Skin of body (tissue), 2 donors: Measurements from ENCODE around the gene TGFBR2. TPM values are rescaled to one million over a fixed set of nuclear protein-coding genes. Genes with fewer than 3 reads are reported as not detected.

Experiments
- DNase-seq: peaks from one replicate; lab custom pipeline; 2025; lab: John Stamatoyannopoulos, UW
- total RNA-seq: library from RNA; depleted of rRNA; stranded (reverse); fragments of >200 nt; gene quantifications from one replicate; pipeline ENCODE4 v1.2.3, GENCODE V29; 2014

The TGFBR2 gene
- total RNA-seq, 1 donor from 2014 or later: 71.5 TPM

DNA sequence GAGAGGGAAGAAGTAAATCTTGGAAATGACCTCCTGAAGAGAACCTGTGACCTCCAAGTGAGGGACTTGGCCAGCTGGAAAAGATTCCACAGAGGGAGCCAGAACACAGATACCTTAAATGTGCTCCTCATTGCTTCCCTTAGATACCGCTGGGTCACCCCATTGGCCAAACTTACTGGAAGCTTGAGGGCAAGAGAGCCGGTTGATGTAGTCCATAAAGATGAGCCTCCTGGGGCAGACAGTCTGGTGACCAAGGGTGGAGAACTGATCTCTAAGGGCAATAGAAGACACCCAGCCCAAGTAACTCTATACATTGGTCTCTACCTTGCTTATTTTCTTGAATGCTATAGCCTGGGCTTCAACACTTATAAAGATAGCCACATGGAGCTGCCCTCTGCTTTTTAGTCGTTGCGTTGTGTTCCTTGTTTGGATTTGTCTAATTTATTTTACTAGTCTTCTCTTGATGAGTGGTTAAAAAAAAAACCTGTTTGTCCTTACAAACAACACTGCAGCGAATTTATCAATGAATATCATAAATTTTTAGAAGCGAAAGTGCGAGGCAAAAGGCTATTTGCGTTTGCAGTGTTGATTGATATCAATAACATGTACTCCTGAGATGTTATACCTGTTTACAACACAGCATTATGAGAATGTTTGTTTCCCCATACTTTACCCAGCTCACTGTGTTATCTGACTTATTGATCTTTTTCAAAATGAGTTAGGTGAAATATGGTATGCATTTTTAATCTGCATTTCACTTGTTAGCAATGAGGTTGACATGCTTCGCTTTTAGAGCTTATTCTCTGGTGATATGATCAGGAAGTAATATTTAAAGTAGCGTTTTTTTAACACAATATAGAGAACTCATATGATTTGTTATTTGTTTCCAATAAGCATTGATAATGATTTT, 31.2 kb downstream of the TGFBR2 start:
- DNase-seq: no peak

DNA sequence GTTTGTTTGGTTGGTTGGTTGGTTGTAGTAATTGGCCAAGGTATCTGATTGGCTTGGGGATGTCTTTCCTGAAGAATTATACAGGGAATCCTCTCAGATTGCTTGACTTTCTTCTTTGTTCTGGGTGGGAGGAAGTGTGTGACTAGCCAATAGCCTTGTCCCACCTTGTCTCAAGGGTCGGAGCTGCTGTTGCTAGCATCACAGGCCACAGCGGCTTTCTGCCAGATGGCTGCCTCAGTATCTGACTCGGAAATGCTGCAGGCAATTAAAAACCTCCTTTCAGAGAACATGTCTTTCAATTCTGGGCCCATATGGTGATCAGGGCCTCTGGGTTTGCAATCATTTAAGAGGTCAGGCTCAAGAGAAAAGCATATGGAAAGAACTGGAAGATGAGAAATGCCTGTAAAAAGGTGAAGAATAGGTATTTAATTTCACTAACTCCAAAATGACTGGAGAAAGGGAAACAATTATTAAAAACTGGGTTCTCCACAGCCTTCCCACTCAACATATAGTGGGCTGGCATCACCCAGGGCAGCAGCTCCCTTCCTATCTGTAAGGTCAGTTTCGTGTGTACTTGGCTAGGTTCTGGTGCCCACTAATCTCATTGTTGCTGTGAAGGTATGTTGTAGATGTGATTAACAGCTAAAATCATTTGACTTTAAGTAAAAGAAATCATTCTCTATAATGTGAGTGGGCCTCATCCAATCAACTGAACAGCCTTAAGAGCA, 32.4 kb downstream of the TGFBR2 start:
- no peak for DNase-seq

DNA sequence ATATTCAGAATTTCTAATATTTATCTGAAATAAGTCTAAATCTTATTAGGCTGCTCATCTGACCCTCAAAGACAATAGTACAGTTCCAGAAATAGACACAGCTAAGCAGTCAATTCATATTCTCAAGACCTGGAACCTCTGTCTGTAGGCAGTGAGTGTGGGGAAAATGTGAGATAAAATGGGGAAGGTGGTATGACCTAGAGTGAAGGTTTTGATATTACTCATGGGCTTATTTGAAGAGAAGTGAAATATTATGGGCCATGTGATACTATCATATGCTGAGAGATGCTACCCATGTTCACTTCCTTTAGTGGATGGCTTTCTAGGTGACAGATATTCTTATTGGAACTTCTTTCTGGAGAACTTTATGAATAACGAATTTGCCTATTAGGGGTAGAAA, 33.5 kb downstream of the TGFBR2 start:
- DNase-seq: no peak

DNA sequence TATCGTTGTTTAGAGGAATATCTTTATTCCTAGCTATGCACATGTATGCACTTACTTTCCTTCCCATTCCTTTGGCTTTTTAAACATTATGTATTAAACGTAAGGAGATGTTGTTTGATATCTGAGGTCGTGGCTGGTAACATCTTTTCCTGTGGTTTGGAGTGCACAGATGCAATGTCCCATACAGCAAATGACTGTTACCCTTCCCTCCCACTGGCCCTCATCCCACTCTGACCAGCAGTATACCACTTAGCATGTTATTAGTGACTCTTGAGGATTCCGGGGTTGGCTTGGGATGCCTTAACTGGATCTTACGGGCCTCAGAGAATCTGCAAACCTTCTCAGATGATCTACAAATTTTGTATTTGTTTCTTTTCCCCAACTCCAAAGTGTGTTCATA, 34.5 kb downstream of the TGFBR2 start:
- DNase-seq: no peak

DNA sequence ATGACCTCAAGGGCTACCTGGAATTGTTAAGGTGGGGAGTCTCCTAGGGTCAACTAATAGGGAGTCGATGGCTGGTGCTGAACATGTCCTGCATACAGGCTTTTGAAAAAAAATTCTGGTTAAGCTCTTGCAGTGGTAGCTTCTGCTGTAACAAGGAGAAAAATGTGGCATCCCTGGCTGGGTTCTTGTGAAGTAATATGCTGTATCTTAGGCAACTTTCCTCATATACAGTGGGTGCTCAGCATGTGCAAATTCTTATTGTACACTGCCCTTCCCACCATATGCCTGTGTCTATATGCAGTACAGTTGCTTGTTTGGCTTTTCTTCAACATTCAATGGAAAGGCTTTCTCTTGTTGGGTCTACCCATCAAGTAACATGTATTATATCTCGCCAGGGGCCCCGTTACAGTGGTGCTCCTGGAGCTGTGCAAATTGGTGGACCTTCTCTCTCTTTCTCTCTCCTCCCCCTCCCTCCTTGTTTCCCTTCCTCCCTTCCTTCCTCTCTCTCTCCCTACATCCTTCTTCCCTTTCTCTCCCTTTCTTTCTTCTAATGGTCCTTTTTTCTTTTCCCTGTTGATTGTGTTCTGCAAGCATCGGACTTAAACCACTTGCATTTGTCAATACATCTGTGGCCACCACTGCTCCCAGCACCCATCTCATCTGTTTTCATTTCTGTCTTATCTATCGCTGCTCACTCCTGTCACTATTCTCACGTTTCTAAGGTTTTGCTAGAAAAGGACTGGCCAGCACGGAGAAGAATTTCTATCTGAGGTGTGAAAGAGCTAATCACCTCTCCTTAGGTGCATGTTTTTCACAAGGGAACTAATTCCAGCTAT, 35.2 kb downstream of the TGFBR2 start:
- DNase-seq: no peak

DNA sequence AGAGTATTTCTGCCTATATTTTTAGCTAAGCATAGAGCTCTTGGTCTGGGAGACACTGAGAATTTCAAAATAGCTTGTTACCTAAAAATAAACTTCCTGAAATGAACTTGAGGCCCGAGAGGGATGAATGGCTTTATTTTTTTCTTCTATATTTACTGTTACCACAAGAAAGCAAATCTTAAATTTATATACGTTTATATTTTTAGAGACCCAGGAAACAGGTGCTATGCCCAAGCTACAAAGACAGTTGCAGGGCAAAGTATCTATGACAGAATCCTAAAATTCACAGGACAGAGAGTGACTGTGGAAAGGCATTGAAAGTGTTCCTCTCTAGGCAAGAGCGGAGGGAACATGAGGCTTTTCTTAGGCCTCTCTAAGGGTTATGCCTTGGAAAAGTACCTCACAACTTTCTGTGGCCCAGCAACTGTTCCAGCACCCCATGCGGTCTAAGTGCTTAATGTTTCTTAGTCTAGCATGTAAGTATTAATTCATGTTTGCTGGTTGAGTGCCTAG, 36.5 kb downstream of the TGFBR2 start:
- DNase-seq: no peak

DNA sequence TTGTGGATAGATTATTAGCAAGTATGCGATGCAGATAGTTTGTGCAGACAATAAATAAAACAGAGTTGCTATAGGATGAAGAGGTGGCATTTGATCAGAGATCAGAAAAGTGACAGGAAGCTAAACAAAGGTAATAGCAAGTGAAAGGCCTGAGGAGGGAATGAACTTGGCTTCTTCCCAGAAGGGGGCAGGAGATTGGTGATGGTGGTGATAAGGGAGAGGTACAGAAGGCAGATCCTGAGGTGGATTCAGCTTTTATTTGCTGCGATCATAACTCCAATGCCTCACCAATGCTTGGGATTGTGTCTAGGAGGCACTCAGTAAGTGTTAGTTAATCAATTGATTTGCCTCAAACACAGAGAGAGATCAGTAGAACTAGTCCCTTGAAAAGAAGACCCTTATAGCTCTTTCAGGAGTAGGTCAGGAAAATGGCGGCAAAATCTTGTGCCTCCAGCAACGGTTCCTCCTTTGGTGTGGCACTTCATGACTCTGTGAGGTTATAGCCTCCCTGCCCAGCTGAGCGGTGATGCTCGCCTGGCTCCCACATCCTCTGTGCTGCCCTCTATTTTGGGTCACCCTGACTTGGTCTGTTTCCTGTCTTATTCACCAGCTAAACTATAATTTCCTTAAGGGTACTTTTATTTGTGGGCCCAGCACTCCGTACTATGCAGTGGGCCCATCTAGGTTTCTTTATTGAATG, 37.5 kb downstream of the TGFBR2 start:
- no peak for DNase-seq

DNA sequence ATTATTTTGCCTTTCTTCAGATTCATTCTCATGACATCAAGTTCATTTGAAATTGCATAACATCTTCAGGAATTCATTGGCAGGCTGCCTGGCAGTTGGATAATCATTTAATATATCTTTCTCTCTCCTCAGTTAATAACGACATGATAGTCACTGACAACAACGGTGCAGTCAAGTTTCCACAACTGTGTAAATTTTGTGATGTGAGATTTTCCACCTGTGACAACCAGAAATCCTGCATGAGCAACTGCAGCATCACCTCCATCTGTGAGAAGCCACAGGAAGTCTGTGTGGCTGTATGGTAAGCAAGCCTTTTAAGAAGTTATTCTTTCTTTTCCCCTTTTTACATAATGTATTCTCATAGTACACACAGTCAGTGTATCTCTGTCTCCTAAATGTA, 38.2 kb downstream of the TGFBR2 start:
- peak; percentile 43 for DNase-seq

DNA sequence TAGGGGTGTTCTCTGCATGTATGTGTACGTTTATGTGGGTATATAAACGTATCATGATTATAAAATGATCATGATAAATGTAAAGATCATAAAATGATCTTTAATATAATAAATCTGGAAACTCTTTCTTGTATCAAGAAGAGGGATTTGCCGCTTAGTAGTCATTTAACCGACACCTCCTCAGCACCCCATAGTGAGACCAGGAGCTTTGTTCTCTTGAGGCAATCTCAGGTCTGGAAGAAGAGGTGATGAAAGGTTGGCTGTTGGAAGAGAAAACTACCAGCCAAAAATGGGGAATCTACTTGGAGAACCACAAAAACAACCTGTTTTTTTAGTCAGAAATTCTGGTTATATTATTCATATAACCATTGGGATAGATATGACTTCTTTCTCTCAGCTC, 38.7 kb downstream of the TGFBR2 start:
- no peak for DNase-seq

DNA sequence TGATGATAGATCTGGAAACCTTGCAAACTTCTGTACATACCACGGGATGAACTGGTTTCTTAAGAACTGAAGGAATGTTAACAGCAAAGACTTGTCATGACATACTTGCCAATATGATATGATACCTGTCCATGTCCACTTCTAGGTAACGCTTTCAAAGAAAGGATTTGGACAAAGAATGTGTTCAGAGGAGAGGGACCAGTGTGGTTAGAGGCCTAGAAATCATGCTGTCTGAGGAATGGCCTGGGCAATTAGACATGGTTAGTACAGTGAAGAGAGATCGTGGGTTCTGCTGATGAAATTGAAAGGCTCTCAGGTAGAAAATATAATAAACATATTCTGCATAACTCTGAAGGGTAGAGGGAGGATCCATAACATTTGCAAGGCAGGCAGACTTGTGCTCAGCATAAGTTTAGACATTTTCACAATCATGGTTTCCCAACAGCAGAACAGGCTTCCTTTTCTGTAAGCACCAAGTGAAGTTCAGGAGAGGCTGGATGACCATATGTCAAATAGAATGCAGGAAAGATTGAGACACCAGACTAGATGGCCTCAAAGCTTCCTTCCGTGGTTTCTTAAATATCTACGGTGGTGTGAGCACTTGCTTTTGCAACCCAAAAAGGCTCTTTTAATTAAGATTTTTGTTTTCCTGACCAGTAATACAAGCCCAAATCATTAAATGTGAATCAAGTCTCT, 39.9 kb downstream of the TGFBR2 start:
- DNase-seq: no peak

DNA sequence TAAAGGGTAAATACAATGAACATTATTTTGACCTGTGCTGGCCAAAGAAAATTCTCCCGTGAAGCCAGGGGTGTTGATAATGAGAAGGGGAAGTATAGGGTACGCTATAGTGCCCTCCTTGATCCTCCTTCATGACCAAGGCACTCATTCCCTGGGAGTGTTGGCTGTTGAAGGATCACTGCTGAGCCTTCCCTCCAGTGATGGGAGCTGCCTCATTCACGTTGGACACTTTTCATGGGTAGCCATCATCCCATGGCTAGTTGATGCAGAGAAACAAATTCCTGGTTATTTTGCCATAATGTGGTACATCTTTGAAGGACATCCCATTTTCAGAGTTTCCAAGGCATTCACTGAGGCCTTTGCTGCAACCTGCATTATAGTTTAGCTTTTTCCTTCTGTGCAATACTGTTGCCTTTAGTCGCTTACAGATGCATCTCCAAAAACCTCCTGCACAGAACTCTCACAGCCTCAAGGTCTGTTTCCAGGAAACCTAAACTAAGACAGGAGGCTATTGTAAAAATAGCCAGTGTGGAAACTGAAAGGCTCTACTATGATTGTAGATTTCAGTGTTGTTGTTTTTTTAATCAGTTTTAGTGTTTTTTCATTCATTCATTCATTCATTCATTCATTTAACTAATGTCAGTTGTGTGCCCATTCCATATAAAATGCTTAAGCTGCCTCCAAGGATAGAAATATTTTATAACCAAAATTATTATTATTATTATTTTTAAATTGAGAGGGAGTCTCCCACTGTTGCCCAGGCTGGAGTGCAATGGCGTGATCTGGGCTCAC, 40.8 kb downstream of the TGFBR2 start:
- DNase-seq: no peak

DNA sequence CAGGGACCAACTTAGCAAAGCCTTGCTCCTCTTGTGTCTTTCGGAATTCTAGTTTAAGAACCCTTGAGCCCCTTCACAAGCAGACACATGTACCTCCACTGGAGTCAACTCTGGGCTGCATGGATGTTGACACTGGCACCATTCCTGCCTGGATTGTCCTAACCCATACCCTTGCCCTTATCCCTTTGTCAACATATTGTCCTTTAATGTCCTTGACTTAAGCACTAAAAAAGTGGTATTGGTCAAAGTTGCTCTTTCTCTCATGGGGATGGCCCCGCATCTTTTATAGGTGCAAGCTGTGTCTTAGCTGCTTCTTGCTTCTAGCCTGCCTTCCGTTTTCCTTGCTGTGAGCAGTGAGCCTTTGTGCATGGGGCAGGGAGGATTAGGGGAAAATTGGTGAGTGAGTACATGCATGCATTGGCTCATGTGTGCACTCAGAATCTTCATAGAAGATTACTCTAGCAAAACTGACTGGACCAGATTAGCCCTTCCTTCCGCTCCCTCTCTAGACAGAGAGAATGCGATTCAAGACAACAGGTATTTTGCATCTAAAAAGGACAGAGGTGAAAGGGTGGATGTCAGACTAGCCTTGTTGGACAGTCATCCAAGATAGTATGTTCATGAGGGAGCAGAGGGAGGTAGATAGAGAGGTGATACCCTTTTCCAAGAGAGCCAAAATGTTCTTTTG, 42.4 kb downstream of the TGFBR2 start:
- no peak for DNase-seq

DNA sequence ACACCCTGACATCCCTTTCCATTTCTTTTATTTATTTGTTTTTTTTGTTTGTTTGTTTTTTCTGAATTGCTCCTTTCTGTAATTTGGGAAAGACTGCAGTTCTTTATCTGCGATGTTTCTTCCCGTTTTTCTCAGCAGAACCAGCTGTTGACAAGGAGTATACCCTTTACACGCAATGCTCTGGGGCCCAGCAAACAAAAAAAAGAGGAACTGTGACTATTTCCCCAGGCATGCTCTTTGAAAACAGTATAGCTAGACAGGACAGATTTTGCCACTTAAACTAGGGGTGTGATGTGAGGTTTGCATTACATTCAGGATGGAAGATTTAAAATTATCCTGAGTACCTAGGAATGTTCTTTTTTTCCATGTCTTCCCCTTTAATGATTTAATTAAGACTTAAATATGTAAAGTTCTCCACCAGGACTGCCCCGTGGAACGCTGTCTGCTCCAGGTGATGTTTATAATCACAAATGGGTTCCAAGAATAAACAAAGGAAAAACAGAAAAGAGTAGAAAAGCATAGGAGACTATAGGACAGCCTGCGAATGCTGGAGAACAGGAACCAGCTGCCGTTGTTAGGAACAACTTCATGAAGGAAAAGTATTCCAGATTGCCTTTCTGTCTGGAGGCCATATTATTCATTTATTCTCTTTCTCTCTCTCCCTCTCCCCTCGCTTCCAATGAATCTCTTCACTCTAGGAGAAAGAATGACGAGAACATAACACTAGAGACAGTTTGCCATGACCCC, 43.3 kb downstream of the TGFBR2 start:
- DNase-seq: peak; percentile 10

DNA sequence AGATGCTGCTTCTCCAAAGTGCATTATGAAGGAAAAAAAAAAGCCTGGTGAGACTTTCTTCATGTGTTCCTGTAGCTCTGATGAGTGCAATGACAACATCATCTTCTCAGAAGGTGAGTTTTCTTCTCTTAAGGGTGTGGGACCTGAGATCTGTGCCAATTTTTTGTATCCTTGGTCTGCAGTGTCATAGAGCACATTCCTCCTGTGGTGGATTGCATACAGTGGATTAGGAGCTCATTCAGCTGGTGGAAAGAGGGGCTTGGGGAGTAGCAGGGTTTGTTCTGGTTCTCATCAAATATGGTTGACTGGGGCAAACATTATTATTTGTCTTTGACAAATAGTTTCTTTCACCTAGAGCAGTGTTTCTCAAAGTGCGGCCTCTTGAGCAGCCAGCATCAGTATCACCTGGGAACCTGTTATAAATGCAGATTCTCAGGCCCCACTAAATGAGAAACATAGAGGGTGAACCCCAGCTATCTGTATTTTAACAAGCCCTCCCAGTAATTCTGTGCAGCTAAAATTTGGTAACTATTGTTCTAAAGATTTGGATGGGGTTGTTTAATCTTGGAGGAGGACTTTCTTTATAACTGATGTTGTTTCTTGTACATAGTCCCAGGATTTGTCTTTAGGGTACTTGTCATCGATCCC, 44.1 kb downstream of the TGFBR2 start:
- no peak for DNase-seq

DNA sequence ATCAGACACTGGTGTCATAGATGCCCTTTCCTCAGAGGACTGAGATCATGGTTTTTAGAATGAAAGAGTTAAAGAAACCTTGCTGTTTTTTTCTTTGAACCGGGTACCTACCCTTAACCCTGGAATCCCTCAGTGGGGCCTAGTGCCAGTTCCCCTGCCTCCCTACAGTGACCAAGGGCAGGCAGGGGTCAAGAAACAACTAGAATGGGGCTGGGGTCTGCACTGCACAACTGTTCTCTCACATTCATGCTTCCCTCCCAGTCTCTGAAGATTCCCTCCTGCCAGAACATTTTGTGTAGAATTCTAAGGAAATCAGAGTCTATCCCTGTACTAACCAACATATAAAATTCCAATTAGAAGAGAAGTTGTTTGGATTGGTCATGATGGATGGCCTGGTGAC, 47.9 kb downstream of the TGFBR2 start:
- DNase-seq: no peak

DNA sequence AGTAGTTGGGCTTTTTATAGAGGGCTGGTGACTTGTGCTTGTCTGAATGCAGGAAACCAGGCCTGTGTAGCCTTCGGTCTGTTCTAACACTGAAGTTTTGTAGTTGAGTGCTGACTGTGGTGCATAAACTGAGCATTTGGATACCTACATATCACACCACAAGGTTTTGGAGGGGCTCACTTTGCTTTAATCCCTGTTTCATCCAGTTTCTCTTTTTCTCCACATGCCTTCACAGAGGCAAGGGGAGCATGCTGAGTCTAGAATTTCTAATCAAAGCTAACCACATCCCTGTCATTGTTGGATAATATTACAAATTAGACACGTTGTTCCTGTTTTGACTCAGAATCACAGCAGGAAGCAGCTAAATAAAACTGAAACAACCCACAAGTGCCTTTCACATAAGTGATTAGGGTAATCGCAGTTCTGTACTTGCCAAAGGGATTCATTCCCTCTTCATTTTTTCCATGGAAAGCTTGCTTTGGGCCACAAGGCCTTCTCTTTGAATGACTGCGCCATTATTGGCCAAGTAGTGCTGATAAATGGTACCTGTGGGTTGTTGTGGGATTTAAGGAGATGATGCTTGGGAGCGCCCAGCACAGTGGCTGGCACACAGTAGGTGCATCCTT, 48.9 kb downstream of the TGFBR2 start:
- DNase-seq: no peak

DNA sequence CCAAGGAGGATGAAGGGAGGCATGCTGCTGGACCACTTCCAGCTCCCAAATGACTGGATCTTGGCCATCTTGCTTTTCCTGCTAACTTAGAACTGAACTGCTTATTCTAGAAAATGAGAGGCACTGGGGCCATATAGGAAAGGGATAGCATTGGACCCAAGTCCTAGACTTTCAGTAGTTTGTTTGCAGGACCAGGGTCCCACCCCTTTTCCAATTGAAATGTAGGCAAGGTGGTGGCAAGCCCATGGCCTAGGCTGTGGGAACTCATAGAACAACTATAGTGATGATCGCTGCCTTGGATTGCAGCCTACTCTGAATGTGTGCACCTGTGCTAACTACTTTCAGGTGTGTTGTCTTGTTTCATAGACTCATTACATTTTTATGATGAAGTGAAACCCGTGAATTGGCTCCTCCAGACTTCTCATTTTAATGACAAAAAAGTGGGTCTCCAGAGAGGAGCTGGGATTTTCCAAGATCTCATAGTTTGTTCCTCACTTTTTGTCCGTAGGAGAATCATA, 50.3 kb downstream of the TGFBR2 start:
- no peak for DNase-seq
